ENCODE data around the gene ZNF205. TPM values are rescaled to one million over a fixed set of nuclear protein-coding genes. Genes with fewer than 3 reads are reported as not detected.

ZNF205 gene
- total RNA-seq, 1 donor from 2014 or later, result not detected

DNA sequence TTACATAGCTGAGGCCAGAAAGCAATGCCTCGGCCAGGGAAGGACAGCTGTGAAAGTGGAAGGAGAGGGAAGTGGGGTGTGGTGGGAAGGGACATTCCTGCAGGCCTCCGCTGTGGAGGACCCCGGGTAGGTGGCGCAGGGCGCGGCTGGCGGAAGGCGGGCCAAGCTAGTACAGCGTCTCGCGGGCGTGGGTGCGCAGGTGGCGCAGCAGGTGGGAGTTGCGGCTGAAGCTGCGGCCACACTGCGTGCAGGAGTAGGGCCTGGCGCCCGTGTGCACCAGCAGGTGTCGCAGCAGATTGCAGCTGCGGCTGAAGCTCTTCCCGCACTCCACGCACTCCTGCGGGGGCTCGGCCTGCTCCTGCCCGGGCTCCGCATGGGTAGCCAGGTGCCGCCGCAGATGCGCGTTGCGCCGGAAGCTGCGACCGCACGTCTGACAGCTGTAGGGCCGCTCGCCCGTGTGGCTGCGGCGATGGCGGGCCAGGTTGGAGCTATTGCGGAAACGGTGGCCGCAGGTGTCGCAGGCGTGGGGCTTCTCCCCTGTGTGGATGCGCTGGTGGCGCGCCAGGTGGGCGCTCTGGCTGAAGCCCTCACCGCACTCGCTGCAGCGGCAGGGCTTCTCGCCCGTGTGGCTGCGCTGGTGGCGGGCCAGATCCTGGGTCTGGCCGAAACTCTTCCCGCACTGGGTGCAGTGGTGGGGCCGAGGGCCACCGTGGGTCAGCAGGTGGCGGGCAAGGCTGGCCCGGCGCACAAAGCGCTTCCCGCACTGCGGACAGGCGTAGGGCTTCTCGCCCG is 23.3 kb upstream of the ZNF205 start:
- intact Hi-C loops (cut with micrococcal nuclease), result no loop called here
- peaks cover 5% of the 10 kb centered on the region for H3K4me1 Mint-ChIP-seq
- ATAC-seq (ENCODE audit: low read depth) (no peak), DNase-seq (no peak)
- no peaks in the 10 kb centered on the region for H3K9me3 Mint-ChIP-seq
- TF ChIP-seq, protein P1, sequence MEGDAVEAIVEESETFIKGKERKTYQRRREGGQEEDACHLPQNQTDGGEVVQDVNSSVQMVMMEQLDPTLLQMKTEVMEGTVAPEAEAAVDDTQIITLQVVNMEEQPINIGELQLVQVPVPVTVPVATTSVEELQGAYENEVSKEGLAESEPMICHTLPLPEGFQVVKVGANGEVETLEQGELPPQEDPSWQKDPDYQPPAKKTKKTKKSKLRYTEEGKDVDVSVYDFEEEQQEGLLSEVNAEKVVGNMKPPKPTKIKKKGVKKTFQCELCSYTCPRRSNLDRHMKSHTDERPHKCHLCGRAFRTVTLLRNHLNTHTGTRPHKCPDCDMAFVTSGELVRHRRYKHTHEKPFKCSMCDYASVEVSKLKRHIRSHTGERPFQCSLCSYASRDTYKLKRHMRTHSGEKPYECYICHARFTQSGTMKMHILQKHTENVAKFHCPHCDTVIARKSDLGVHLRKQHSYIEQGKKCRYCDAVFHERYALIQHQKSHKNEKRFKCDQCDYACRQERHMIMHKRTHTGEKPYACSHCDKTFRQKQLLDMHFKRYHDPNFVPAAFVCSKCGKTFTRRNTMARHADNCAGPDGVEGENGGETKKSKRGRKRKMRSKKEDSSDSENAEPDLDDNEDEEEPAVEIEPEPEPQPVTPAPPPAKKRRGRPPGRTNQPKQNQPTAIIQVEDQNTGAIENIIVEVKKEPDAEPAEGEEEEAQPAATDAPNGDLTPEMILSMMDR (IDR thresholded peaks at IDR 0.05), result no peak
- no peaks in the 10 kb centered on the region for H3K36me3 Mint-ChIP-seq (ENCODE audit: low read depth)
- peaks cover 10% of the 10 kb centered on the region for H3K27me3 Mint-ChIP-seq
- H3K4me3 Mint-ChIP-seq, result no peak overlapping the region
- CTCF ChIA-PET, result no interaction called here
- POLR2A ChIA-PET, result interaction anchor here (0.6 kb wide), 2 partner anchors 62 to 71 kb away, joined by 3 to 12 read pairs; no protein-coding TSS in a partner anchor
- no peak overlapping the region for H3K27ac Mint-ChIP-seq

DNA sequence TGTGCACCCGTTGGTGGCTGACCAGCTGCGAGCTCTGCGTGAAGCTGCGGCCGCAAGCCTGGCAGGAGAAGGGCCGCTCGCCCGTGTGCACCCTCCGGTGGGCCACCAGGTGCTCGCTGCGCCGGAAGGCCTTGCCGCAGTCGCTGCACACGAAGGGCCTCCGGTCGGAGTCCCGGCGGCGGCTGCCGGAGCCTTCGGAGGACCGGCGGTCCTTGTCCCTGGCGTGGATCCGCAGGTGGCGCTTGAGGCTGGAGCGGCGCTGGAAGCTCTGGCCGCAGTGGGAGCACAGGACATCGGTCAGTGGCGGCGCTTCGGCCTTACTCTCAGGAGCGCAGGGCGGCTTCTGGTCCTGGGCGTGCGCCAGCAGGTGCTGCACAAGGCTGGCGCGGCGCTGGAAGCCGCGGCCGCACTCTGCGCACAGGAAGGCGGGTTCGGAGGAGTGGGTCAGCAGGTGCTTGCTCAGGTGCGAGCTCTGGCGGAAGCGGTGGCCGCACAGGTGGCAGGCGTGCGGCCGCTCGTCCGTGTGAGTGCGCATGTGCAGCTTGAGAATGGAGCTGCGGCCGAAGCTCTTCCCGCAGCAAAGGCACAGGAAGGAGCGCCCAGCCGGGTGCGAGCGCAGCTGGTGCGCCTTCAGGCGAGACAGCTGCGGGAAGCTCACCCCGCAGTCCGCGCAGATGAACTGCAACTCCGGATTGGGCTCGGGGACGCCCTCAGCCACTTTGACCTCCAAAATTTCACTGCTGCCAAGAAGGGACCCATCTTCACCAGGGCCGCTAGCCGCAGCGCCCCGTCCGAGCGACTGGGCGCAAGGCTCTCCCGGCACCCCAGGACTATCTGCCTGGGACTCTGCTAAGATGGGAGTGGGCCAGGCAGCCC is 22.4 kb upstream of the ZNF205 start:
- ATAC-seq (ENCODE audit: low read depth), result no peak
- no peaks in the 10 kb centered on the region for H3K36me3 Mint-ChIP-seq (ENCODE audit: low read depth)
- DNase-seq, result no peak
- POLR2A ChIA-PET, result interaction anchor here (0.6 kb wide), 1 partner anchor 61 kb away, joined by 3 read pairs; no protein-coding TSS in a partner anchor
- TF ChIP-seq, protein P1 (IDR thresholded peaks at IDR 0.05), result no peak
- no peaks in the 10 kb centered on the region for H3K9me3 Mint-ChIP-seq
- peaks cover 11% of the 10 kb centered on the region for H3K4me1 Mint-ChIP-seq
- intact Hi-C loops (cut with micrococcal nuclease), result no loop called here
- H3K27ac Mint-ChIP-seq, result no peak overlapping the region
- no peak overlapping the region for H3K4me3 Mint-ChIP-seq
- peaks cover 10% of the 10 kb centered on the region for H3K27me3 Mint-ChIP-seq
- CTCF ChIA-PET, result no interaction called here

DNA sequence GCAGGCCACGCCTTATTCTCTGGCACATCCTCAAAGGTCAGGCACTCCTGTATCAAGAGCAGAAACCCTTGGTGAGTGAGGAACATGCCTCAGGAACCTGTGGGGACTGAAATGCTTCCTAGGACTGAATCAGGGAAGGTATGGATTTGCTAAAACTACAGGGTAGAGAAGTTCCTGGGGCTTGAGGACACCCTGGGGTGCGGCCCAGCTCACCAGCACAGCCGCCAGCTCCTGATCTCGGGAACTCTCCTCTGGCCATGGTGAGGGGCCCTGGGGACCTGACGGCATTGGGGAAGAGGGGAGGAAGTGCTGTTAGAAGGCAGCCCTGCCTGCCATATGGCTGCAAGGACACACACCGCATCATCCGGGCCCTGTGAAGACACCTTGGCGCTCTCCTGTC is 20.8 kb upstream of the ZNF205 start:
- TF ChIP-seq, protein P1 (IDR thresholded peaks at IDR 0.05), result no peak
- no peak overlapping the region for H3K27ac Mint-ChIP-seq
- H3K4me3 Mint-ChIP-seq, result no peak overlapping the region
- H3K27me3 Mint-ChIP-seq, result peaks cover 10% of the 10 kb centered on the region
- ChIA-PET POLR2A (no interaction called here), CTCF (interaction anchor here (1.1 to 1.6 kb wide), 2 partner anchors 14 to 74 kb away, joined by 3 read pairs; no protein-coding TSS in a partner anchor)
- H3K36me3 Mint-ChIP-seq (ENCODE audit: low read depth), result no peaks in the 10 kb centered on the region
- intact Hi-C loops (cut with micrococcal nuclease), result no loop called here
- ATAC-seq (ENCODE audit: low read depth), result no peak
- H3K4me1 Mint-ChIP-seq, result peaks cover 21% of the 10 kb centered on the region
- no peaks in the 10 kb centered on the region for H3K9me3 Mint-ChIP-seq
- no peak for DNase-seq

GRCh38 chr16:3092501-3092941 is 19.9 kb upstream of the ZNF205 start:
- POLR2A ChIA-PET, result no interaction called here
- no peak overlapping the region for H3K27ac Mint-ChIP-seq
- no peak for DNase-seq
- TF ChIP-seq, protein P1 (IDR thresholded peaks at IDR 0.05), result no peak
- H3K9me3 Mint-ChIP-seq, result no peaks in the 10 kb centered on the region
- CTCF ChIA-PET, result interaction anchor here (1.0 to 1.6 kb wide), 2 partner anchors 33 to 73 kb away, joined by 3 read pairs; no protein-coding TSS in a partner anchor
- peaks cover 9% of the 10 kb centered on the region for H3K27me3 Mint-ChIP-seq
- intact Hi-C loops (cut with micrococcal nuclease), result no loop called here
- no peak overlapping the region for H3K4me3 Mint-ChIP-seq
- peaks cover 20% of the 10 kb centered on the region for H3K4me1 Mint-ChIP-seq
- H3K36me3 Mint-ChIP-seq (ENCODE audit: low read depth), result no peaks in the 10 kb centered on the region
- ATAC-seq (ENCODE audit: low read depth), result no peak

All from activated B cell treated with CpG ODN at 0.5 μM for 24 hours (primary cell).